Thoracic aorta (tissue), 2 donors: ENCODE data around the gene PPP4R2. TPM values are rescaled to one million over a fixed set of nuclear protein-coding genes. Genes with fewer than 3 reads are reported as not detected.

Experiments used
- ATAC-seq: fragments of 150-250 bp; one replicate; pipeline ENCODE4 v1.8.0; 2017; ENCODE audit warnings: low read depth; ENCODE audit not compliant: insufficient number of reproducible peaks, low FRiP score
- DNase-seq: peaks from one replicate; pipeline ENCODE4 v3.0.0-alpha.2; 2020; ENCODE audit warnings: low spot score
- H3K27ac ChIP-seq, 2 donors: fragments of 200-600 bp; sonication (generic); 1 replicate in 1 of 2; 2 replicates in 1 of 2; pipeline ENCODE4 v1.5.1; 2016; ENCODE audit warnings: mild to moderate bottlenecking in 2 of 2, moderate library complexity in 2 of 2
- H3K27me3 ChIP-seq: fragments of 200-600 bp; sonication (generic); replicated peaks from 2 replicates; pipeline ENCODE4 v1.6.0; 2016; ENCODE audit warnings: mild to moderate bottlenecking; ENCODE audit not compliant: insufficient read depth
- H3K36me3 ChIP-seq: fragments of 200-600 bp; sonication (generic); one replicate; pipeline ENCODE4 v1.5.1; 2016
- H3K4me1 ChIP-seq, 2 donors: fragments of 200-600 bp; sonication (generic); 1 replicate in 1 of 2; 2 replicates in 1 of 2; pipeline versions ENCODE4 v1.5.1 to v1.6.0; 2016; ENCODE audit warnings: low read depth in 2 of 2, mild to moderate bottlenecking in 1 of 2; ENCODE audit not compliant: control insufficient read depth in 1 of 2
- H3K4me3 ChIP-seq: fragments of 200-600 bp; sonication (generic); 2 replicates; pipeline ENCODE4 v1.5.1; 2016; ENCODE audit warnings: mild to moderate bottlenecking
- H3K9me3 ChIP-seq: fragments of 200-600 bp; sonication (generic); 2 replicates; pipeline ENCODE4 v1.5.1; 2016
- CTCF ChIP-seq: fragments of 200-600 bp; sonication (generic); IDR thresholded peaks from one replicate; pipeline ENCODE4 v1.5.1; 2019; ENCODE audit warnings: antibody characterized with exemption
- total RNA-seq, 2 donors: library from RNA; depleted of rRNA; stranded (reverse); fragments of >200 nt; gene quantifications; one replicate each; pipeline versions ENCODE4 v1.1.0 to v1.2.3, GENCODE V29; 2016

PPP4R2 gene
- total RNA-seq, 2 donors from 2014 or later, result 39.3 to 47.0 TPM

GRCh38 chr3:72970942-72971341 is 25.7 kb upstream of the PPP4R2 start:
- Histone ChIP-seq H3K9me3 (no peaks in the 10 kb centered on the region), H3K36me3 (peaks cover 24% of the 10 kb centered on the region), H3K4me1 (no peaks in the 10 kb centered on the region), H3K27me3 (no peaks in the 10 kb centered on the region), H3K27ac (no peak overlapping the region), H3K4me3 (no peak overlapping the region)
- no peak for DNase-seq
- ATAC-seq, result no peak
- TF ChIP-seq CTCF, result no peak

DNA sequence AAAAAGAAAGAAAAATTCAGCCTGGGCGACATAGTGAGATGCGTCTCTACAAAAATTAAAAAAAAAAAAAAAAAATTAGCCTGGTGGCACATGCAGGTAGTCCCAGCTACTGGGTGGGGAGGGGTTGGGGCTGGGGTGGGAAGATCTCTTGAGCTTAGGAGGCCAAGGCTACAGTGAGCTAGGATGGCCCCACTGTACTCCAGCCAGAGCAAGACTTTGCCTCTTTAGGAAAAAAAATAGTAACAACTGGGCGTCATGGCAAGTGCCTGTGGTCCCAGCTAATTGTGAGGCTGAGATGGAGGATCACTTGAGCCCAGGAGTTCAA is 23.9 kb upstream of the PPP4R2 start:
- Histone ChIP-seq H3K9me3 (no peaks in the 10 kb centered on the region), H3K36me3 (peaks cover 20% of the 10 kb centered on the region), H3K27me3 (no peaks in the 10 kb centered on the region), H3K4me1 (no peaks in the 10 kb centered on the region), H3K27ac (no peak overlapping the region), H3K4me3 (no peak overlapping the region)
- no peak for ATAC-seq
- no peak for TF ChIP-seq CTCF
- DNase-seq, result no peak

- H3K4me3 ChIP-seq, result no peak overlapping the region
- no peaks in the 10 kb centered on the region for H3K9me3 ChIP-seq
- ATAC-seq (no peak), DNase-seq (no peak)
- H3K27me3 ChIP-seq, result no peaks in the 10 kb centered on the region
- no peaks in the 10 kb centered on the region for H3K4me1 ChIP-seq
- H3K27ac ChIP-seq, result no peak overlapping the region
- no peak for TF ChIP-seq CTCF
- H3K36me3 ChIP-seq, result peaks cover 15% of the 10 kb centered on the region
Observed at GRCh38 chr3:72973031-72973723, 23.4 kb upstream of the PPP4R2 start.

DNA sequence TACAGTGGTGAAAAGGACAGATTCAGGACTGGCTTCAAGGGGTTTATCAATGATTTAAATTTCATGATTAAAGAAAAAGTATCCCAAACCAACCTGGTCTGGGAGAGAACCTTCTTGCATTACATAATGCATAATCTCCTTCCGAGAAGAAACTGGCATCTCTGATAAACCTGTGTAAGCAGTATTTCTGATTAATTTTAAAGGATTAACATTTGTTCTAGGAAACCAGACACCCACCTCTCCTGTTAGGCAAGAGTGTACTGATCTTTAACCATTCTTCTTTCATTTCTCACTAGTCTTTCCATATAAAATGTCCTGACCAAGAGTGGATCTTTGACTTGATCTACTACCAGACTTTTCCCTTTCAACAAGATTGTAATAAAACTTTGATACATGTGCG is 22.8 kb upstream of the PPP4R2 start:
- no peak for ATAC-seq
- no peak for DNase-seq
- TF ChIP-seq CTCF, result no peak
- Histone ChIP-seq H3K4me3 (no peak overlapping the region), H3K27me3 (no peaks in the 10 kb centered on the region), H3K27ac (no peak overlapping the region), H3K4me1 (no peaks in the 10 kb centered on the region), H3K9me3 (no peaks in the 10 kb centered on the region), H3K36me3 (peaks cover 11% of the 10 kb centered on the region)

- Histone ChIP-seq H3K9me3 (no peaks in the 10 kb centered on the region), H3K27me3 (no peaks in the 10 kb centered on the region), H3K4me1 (no peaks in the 10 kb centered on the region), H3K4me3 (no peak overlapping the region), H3K36me3 (peaks cover 11% of the 10 kb centered on the region), H3K27ac (no peak overlapping the region)
- no peak for TF ChIP-seq CTCF
- ATAC-seq (no peak), DNase-seq (no peak)
Observed at GRCh38 chr3:72974956-72975355, 21.7 kb upstream of the PPP4R2 start.
